ENCODE data around the gene CST3.
A peak's percentile ranks its signal among the peaks of the same experiment; 100 is the strongest.

Gene CST3

GRCh38 chr20:23651117-23651516 lies 13.4 kb upstream of the CST3 start:
- no peak for TF ChIP-seq EP300 (IDR thresholded peaks at IDR 0.05; ENCODE audit: borderline replicate concordance)
- no peak for TF ChIP-seq ZBTB7A (IDR thresholded peaks at IDR 0.05; ENCODE audit: low read depth)
- no peak for TF ChIP-seq USF1 (IDR thresholded peaks at IDR 0.05)
- TF ChIP-seq CEBPB (IDR thresholded peaks at IDR 0.05): no peak
- no peak for TF ChIP-seq TAF1 (IDR thresholded peaks at IDR 0.05; ENCODE audit: low read depth)
- no peak for TF ChIP-seq RAD21 (IDR thresholded peaks at IDR 0.05; ENCODE audit: low read depth)
- no peak for TF ChIP-seq CREB1 (IDR thresholded peaks at IDR 0.05; ENCODE audit: low read depth)
- TF ChIP-seq YY1 (IDR thresholded peaks at IDR 0.05; ENCODE audit: low read depth): no peak
- no peak for TF ChIP-seq TEAD4 (IDR thresholded peaks at IDR 0.05)
- no peak for TF ChIP-seq EGR1 (IDR thresholded peaks at IDR 0.05)

- TF ChIP-seq ZBTB7A (IDR thresholded peaks at IDR 0.05; ENCODE audit: low read depth) (no peak), MAX (IDR thresholded peaks at IDR 0.05) (no peak), EP300 (IDR thresholded peaks at IDR 0.05; ENCODE audit: borderline replicate concordance) (no peak), NFIC (IDR thresholded peaks at IDR 0.05) (no peak), RAD21 (IDR thresholded peaks at IDR 0.05; ENCODE audit: low read depth) (no peak), CEBPB (IDR thresholded peaks at IDR 0.05) (no peak)
These were observed 12.2 kb upstream of the CST3 start for GRCh38 chr20:23649830-23650417.

- TF ChIP-seq CEBPB (IDR thresholded peaks at IDR 0.05): peak; percentile 10; the same call in 1 of the 2 replicates
- no peak for TF ChIP-seq EGR1 (IDR thresholded peaks at IDR 0.05)
These were observed 11.5 kb upstream of the CST3 start for GRCh38 chr20:23649242-23649641.

- TF ChIP-seq YY1 (IDR thresholded peaks at IDR 0.05; ENCODE audit: low read depth): no peak
- TF ChIP-seq REST (IDR thresholded peaks at IDR 0.05; ENCODE audit: low read depth): no peak
- no peak for TF ChIP-seq USF1 (IDR thresholded peaks at IDR 0.05)
- no peak for TF ChIP-seq EGR1 (IDR thresholded peaks at IDR 0.05)
- no peak for TF ChIP-seq EP300 (IDR thresholded peaks at IDR 0.05; ENCODE audit: borderline replicate concordance)
- TF ChIP-seq TCF12 (IDR thresholded peaks at IDR 0.05; ENCODE audit: low read depth): no peak
- no peak for TF ChIP-seq MAX (IDR thresholded peaks at IDR 0.05)
These were observed 9.6 kb upstream of the CST3 start for GRCh38 chr20:23647346-23647745.

- TF ChIP-seq TEAD4 (IDR thresholded peaks at IDR 0.05) (no peak), FOXM1 (IDR thresholded peaks at IDR 0.05; ENCODE audit: borderline replicate concordance, low read depth) (no peak), EGR1 (IDR thresholded peaks at IDR 0.05) (no peak), TCF12 (IDR thresholded peaks at IDR 0.05; ENCODE audit: low read depth) (no peak), ZBTB7A (IDR thresholded peaks at IDR 0.05; ENCODE audit: low read depth) (no peak), NFIC (IDR thresholded peaks at IDR 0.05) (no peak), USF1 (IDR thresholded peaks at IDR 0.05) (no peak), TAF1 (IDR thresholded peaks at IDR 0.05; ENCODE audit: low read depth) (no peak), CREB1 (IDR thresholded peaks at IDR 0.05; ENCODE audit: low read depth) (no peak), REST (IDR thresholded peaks at IDR 0.05; ENCODE audit: low read depth) (no peak), MAX (IDR thresholded peaks at IDR 0.05) (no peak), YY1 (IDR thresholded peaks at IDR 0.05; ENCODE audit: low read depth) (no peak), RAD21 (IDR thresholded peaks at IDR 0.05; ENCODE audit: low read depth) (no peak), EP300 (IDR thresholded peaks at IDR 0.05; ENCODE audit: borderline replicate concordance) (no peak), CEBPB (IDR thresholded peaks at IDR 0.05) (no peak)
These were observed 8.5 kb upstream of the CST3 start for GRCh38 chr20:23646106-23646873.

Measured in Ishikawa (cell line).